ENCODE results near the gene DYSF.

Gene DYSF

GRCh38 chr2:71719520-71720282 is 266.3 kb downstream of the DYSF start:
- no peak for DNase-seq (ENCODE audit: low spot score)
- no peak for TF ChIP-seq CTCF (IDR thresholded peaks at IDR 0.05; ENCODE audit: borderline replicate concordance, control extremely low read depth, extremely low read depth, insufficient read depth, missing control alignments)
- in situ Hi-C loops (cut with MboI; ENCODE audit: low sequenced_read_pairs, unreplicated experiment): no loop called here

- no peak for DNase-seq (ENCODE audit: low spot score)
- in situ Hi-C loops (cut with MboI; ENCODE audit: low sequenced_read_pairs, unreplicated experiment): no loop called here
- TF ChIP-seq CTCF (IDR thresholded peaks at IDR 0.05; ENCODE audit: borderline replicate concordance, control extremely low read depth, extremely low read depth, insufficient read depth, missing control alignments): no peak
These were observed 266.9 kb downstream of the DYSF start for GRCh38 chr2:71720283-71720560.

GRCh38 chr2:71720596-71721361 is 267.4 kb downstream of the DYSF start:
- in situ Hi-C loops (cut with MboI; ENCODE audit: low sequenced_read_pairs, unreplicated experiment): no loop called here
- DNase-seq (ENCODE audit: low spot score): no peak
- TF ChIP-seq CTCF (IDR thresholded peaks at IDR 0.05; ENCODE audit: borderline replicate concordance, control extremely low read depth, extremely low read depth, insufficient read depth, missing control alignments): no peak

GRCh38 chr2:71721362-71721665 is 268.0 kb downstream of the DYSF start:
- in situ Hi-C loops (cut with MboI; ENCODE audit: low sequenced_read_pairs, unreplicated experiment): no loop called here
- TF ChIP-seq CTCF (IDR thresholded peaks at IDR 0.05; ENCODE audit: borderline replicate concordance, control extremely low read depth, extremely low read depth, insufficient read depth, missing control alignments): no peak
- no peak for DNase-seq (ENCODE audit: low spot score)

- no peak for DNase-seq (ENCODE audit: low spot score)
- no peak for TF ChIP-seq CTCF (IDR thresholded peaks at IDR 0.05; ENCODE audit: borderline replicate concordance, control extremely low read depth, extremely low read depth, insufficient read depth, missing control alignments)
- in situ Hi-C loops (cut with MboI; ENCODE audit: low sequenced_read_pairs, unreplicated experiment): no loop called here
These were observed 268.3 kb downstream of the DYSF start for GRCh38 chr2:71721669-71722068.

- in situ Hi-C loops (cut with MboI; ENCODE audit: low sequenced_read_pairs, unreplicated experiment): no loop called here
- TF ChIP-seq CTCF (IDR thresholded peaks at IDR 0.05; ENCODE audit: borderline replicate concordance, control extremely low read depth, extremely low read depth, insufficient read depth, missing control alignments): no peak
- DNase-seq (ENCODE audit: low spot score): no peak
These were observed 268.9 kb downstream of the DYSF start for GRCh38 chr2:71722286-71722685.

Data from GM13976 (cell line).